ENCODE results near the gene NELL2.

NELL2 gene

GRCh38 chr12:44778863-44779262 lies 97.3 kb downstream of the NELL2 start:
- TF ChIP-seq L3MBTL2 (conservative IDR thresholded peaks at IDR 0.05) (no peak), HDGF (IDR thresholded peaks at IDR 0.05; ENCODE audit: borderline replicate concordance) (no peak), ZNF384 (IDR thresholded peaks at IDR 0.05) (no peak), FOXM1 (IDR thresholded peaks at IDR 0.05; ENCODE audit: borderline replicate concordance) (no peak), CTBP1 (IDR thresholded peaks at IDR 0.05; ENCODE audit: borderline replicate concordance) (no peak), ELF4 (IDR thresholded peaks at IDR 0.05) (no peak), LEF1 (IDR thresholded peaks at IDR 0.05; ENCODE audit: borderline replicate concordance) (no peak), FOXA1 (IDR thresholded peaks at IDR 0.05) (no peak), PKNOX1 (IDR thresholded peaks at IDR 0.05) (no peak), TARDBP (IDR thresholded peaks at IDR 0.05) (no peak), SUZ12 (IDR thresholded peaks at IDR 0.05) (no peak), SP1 (IDR thresholded peaks at IDR 0.05) (no peak), NFRKB (IDR thresholded peaks at IDR 0.05) (no peak), BHLHE40 (IDR thresholded peaks at IDR 0.05; ENCODE audit: borderline replicate concordance) (no peak), ARNT (IDR thresholded peaks at IDR 0.05) (no peak), FOXK2 (IDR thresholded peaks at IDR 0.05) (no peak)
- ChIA-PET POLR2A (no interaction called here), CTCF (no interaction called here)
- DNase-seq (ENCODE audit: extremely low spot score): no peak

- POLR2A ChIA-PET: no interaction called here
- DNase-seq (ENCODE audit: extremely low spot score): no peak
- TF ChIP-seq NFRKB (IDR thresholded peaks at IDR 0.05): no peak
- no peak for TF ChIP-seq HDGF (IDR thresholded peaks at IDR 0.05; ENCODE audit: borderline replicate concordance)
- no peak for TF ChIP-seq SUZ12 (IDR thresholded peaks at IDR 0.05)
- no peak for TF ChIP-seq CTBP1 (IDR thresholded peaks at IDR 0.05; ENCODE audit: borderline replicate concordance)
- no peak for TF ChIP-seq ELF4 (IDR thresholded peaks at IDR 0.05)
- TF ChIP-seq SP1 (IDR thresholded peaks at IDR 0.05): no peak
- TF ChIP-seq FOXM1 (IDR thresholded peaks at IDR 0.05; ENCODE audit: borderline replicate concordance): no peak
- no peak for TF ChIP-seq ARNT (IDR thresholded peaks at IDR 0.05)
- TF ChIP-seq TARDBP (IDR thresholded peaks at IDR 0.05): no peak
- no peak for TF ChIP-seq FOXA1 (IDR thresholded peaks at IDR 0.05)
- no peak for TF ChIP-seq L3MBTL2 (conservative IDR thresholded peaks at IDR 0.05)
- TF ChIP-seq LEF1 (IDR thresholded peaks at IDR 0.05; ENCODE audit: borderline replicate concordance): no peak
- no peak for TF ChIP-seq BHLHE40 (IDR thresholded peaks at IDR 0.05; ENCODE audit: borderline replicate concordance)
- no peak for TF ChIP-seq FOXK2 (IDR thresholded peaks at IDR 0.05)
- CTCF ChIA-PET: interaction anchor here (1.1 kb wide), 1 partner anchor 9 kb away, joined by 3 read pairs; no protein-coding TSS in a partner anchor
Observed at GRCh38 chr12:44777044-44777443, 99.1 kb downstream of the NELL2 start.

- DNase-seq (ENCODE audit: extremely low spot score): no peak
- ChIA-PET CTCF (no interaction called here), POLR2A (no interaction called here)
- TF ChIP-seq ELF4 (IDR thresholded peaks at IDR 0.05): no peak
- TF ChIP-seq BHLHE40 (IDR thresholded peaks at IDR 0.05; ENCODE audit: borderline replicate concordance): no peak
- TF ChIP-seq ARNT (IDR thresholded peaks at IDR 0.05): no peak
- TF ChIP-seq L3MBTL2 (conservative IDR thresholded peaks at IDR 0.05): no peak
- TF ChIP-seq FOXK2 (IDR thresholded peaks at IDR 0.05): no peak
- TF ChIP-seq FOXM1 (IDR thresholded peaks at IDR 0.05; ENCODE audit: borderline replicate concordance): no peak
- TF ChIP-seq SP1 (IDR thresholded peaks at IDR 0.05): no peak
- TF ChIP-seq CTBP1 (IDR thresholded peaks at IDR 0.05; ENCODE audit: borderline replicate concordance): no peak
- no peak for TF ChIP-seq FOXA1 (IDR thresholded peaks at IDR 0.05)
- TF ChIP-seq SUZ12 (IDR thresholded peaks at IDR 0.05): no peak
- TF ChIP-seq PKNOX1 (IDR thresholded peaks at IDR 0.05): no peak
- no peak for TF ChIP-seq TARDBP (IDR thresholded peaks at IDR 0.05)
- TF ChIP-seq NFRKB (IDR thresholded peaks at IDR 0.05): no peak
Observed at GRCh38 chr12:44775901-44776300, 100.2 kb downstream of the NELL2 start.

GRCh38 chr12:44774815-44775411 lies 101.2 kb downstream of the NELL2 start:
- CTCF ChIA-PET: interaction anchor here (0.6 to 1.0 kb wide), 3 partner anchors 10 to 155 kb away, joined by 3 to 6 read pairs (median 3); no protein-coding TSS in a partner anchor

GRCh38 chr12:44771485-44772021 lies 104.6 kb downstream of the NELL2 start:
- TF ChIP-seq PKNOX1 (IDR thresholded peaks at IDR 0.05) (no peak), NFRKB (IDR thresholded peaks at IDR 0.05) (no peak), FOXK2 (IDR thresholded peaks at IDR 0.05) (no peak), L3MBTL2 (conservative IDR thresholded peaks at IDR 0.05) (no peak), ARNT (IDR thresholded peaks at IDR 0.05) (no peak), TARDBP (IDR thresholded peaks at IDR 0.05) (no peak), BHLHE40 (IDR thresholded peaks at IDR 0.05; ENCODE audit: borderline replicate concordance) (no peak), FOXA1 (IDR thresholded peaks at IDR 0.05) (no peak), HDGF (IDR thresholded peaks at IDR 0.05; ENCODE audit: borderline replicate concordance) (no peak), SP1 (IDR thresholded peaks at IDR 0.05) (no peak), ZNF384 (IDR thresholded peaks at IDR 0.05) (no peak), CTBP1 (IDR thresholded peaks at IDR 0.05; ENCODE audit: borderline replicate concordance) (no peak), SUZ12 (IDR thresholded peaks at IDR 0.05) (no peak), ELF4 (IDR thresholded peaks at IDR 0.05) (no peak), FOXM1 (IDR thresholded peaks at IDR 0.05; ENCODE audit: borderline replicate concordance) (no peak), LEF1 (IDR thresholded peaks at IDR 0.05; ENCODE audit: borderline replicate concordance) (no peak)
- DNase-seq (ENCODE audit: extremely low spot score): no peak
- ChIA-PET POLR2A (no interaction called here), CTCF (interaction anchor here (0.6 kb wide), 1 partner anchor 1251 kb away, joined by 4 read pairs; no protein-coding TSS in a partner anchor)

More at GRCh38 chr12:44774815-44775411, 101.2 kb downstream of the NELL2 start:
- POLR2A ChIA-PET: no interaction called here
- DNase-seq (ENCODE audit: extremely low spot score): peak; percentile 58
- TF ChIP-seq FOXK2 (IDR thresholded peaks at IDR 0.05) (no peak), L3MBTL2 (conservative IDR thresholded peaks at IDR 0.05) (no peak), SUZ12 (IDR thresholded peaks at IDR 0.05) (no peak), ZNF384 (IDR thresholded peaks at IDR 0.05) (no peak), CTBP1 (IDR thresholded peaks at IDR 0.05; ENCODE audit: borderline replicate concordance) (no peak), ARNT (IDR thresholded peaks at IDR 0.05) (no peak), HDGF (IDR thresholded peaks at IDR 0.05; ENCODE audit: borderline replicate concordance) (no peak), SP1 (IDR thresholded peaks at IDR 0.05) (no peak), LEF1 (IDR thresholded peaks at IDR 0.05; ENCODE audit: borderline replicate concordance) (no peak), BHLHE40 (IDR thresholded peaks at IDR 0.05; ENCODE audit: borderline replicate concordance) (no peak), FOXM1 (IDR thresholded peaks at IDR 0.05; ENCODE audit: borderline replicate concordance) (no peak), TARDBP (IDR thresholded peaks at IDR 0.05) (no peak), PKNOX1 (IDR thresholded peaks at IDR 0.05) (no peak), FOXA1 (IDR thresholded peaks at IDR 0.05) (no peak), NFRKB (IDR thresholded peaks at IDR 0.05) (no peak)

All from HEK293T (cell line).